Activated CD4-positive, alpha-beta T cell treated with anti-CD3 and anti-CD28 coated beads, Interleukin-10, Interleukin-2, amounts not matched to agents 100 ng/mL and 50 ng/mL, durations not matched to agents 16 hours and 8 hours (primary cell): ENCODE data around the gene SDK1.

ENCODE experiments used
- DNase-seq: peaks from one replicate; pipeline ENCODE4 v3.0.0-alpha.2; 2020

Gene SDK1

DNA sequence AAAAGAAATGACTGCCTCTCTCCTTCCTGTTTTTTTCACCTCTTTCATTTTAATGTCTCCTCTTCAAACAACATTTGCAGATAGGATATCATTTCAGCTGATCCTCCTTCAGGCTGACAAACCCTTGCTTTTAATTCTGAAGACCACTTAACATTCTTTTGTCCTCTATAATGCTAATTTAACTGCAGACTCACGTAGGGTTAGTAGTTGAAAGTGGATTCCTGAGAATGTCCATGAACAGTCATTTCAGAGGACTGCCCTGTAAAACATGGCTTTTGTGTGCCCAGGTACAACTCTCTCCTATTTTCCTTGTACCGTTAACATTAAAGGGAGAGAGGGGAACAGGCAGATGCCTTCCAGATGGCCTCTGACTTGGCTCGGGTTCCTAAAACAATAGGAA is 524.4 kb downstream of the SDK1 start:
- DNase-seq, result no peak

DNA sequence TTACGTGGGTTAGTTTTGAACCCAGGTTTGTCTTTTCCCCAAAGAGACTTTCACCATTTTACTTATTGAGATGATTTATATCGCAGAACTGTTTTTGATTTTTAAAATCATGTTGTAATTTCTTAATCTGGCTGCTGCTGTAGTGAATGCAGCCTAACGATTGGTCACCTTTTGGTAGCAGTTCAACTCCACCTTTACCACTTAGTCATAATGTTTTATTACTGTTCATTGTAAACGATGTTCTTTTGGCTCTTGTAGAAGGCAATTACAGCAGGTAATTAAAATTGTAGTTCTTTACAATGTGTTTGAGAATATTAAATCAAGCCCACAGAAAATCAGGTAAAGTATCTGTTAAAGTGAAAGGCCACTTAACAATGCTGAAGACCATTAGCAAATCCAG is 531.1 kb downstream of the SDK1 start:
- no peak for DNase-seq

DNA sequence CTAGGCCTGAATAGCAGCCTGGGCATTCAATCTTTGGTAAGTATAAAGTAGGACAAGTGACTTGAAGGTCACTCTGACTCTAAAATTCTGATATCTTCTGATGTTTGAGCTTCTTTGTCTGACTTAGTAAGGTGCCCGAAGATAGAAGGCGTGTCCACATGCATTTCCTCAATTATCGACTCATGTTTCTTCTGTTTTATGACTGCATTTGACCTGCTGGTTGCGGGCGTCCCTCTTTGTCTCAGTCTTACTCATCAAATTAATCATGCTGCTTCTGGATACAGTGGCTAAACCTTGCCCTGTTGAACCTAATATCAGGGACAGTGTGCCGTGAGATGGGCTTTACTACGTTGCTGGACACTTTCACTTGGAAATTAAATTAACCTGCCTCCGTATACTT is 534.1 kb downstream of the SDK1 start:
- no peak for DNase-seq

DNA sequence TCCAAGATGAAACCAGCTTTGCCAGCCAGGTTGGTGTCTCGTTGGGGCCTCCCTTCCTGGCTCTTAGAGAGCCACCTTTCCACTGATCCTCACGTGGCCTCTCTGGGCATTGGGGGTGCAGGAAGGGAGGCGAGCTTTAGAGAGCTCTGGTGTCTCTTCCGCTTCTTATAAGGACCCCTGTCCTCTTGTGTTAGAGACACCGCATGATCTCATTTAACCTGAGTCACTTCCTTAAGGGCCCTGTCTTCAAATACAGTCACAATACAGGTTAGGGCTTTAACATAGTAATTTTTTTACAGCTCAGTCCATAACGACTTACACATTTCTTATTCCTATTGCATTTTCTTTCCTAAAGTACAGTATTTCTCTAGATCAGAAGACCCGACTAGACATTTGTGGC is 535.8 kb downstream of the SDK1 start:
- DNase-seq, result no peak

DNA sequence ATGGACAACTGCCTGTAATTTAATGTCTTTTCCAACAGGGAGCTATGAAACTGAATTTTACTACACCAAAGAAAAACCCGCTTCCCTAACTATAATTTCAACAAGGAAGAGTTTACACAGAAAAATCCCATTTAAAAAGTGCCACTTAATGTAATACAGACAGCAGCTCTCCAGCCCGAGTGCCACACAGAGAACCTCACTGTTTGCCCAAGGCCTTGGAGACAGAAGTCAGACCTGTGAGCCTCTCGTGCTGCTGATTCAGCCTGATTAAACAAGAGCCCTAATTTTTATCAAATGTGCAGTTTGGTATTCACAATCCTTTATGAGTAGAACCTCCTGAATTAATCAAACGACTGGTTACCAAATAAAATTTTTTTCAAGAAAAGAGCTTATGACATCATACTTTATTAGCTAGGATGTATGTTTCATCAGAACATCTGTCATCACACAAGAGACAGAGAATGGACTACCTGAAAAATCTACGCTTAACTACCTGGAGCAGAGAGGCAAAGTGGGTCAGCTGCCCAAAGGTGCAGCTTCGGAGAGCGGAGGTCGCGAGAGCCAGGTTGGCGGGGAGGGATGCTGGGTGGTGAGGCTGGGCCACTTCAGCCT is 543.6 kb downstream of the SDK1 start:
- no peak for DNase-seq

DNA sequence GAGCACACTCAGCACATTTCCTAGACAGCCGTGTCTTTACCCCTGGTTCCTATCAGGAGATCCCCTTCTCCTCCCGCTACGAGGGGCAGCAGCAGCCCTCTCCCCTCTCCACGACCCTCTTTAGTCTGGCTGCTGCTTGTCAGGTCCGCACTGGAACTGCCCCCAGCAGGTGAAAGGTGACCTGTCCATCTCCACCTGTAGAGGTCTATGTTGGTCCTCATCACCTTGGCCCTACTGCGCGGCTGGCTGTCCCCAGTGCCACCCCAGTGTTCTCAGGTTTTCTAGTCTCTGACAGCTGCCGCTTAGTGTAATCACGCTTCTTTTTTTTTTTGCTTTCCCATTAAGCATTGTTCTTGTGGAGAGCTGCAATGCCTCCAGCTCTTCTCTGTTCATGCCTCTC is 545.7 kb downstream of the SDK1 start:
- no peak for DNase-seq

DNA sequence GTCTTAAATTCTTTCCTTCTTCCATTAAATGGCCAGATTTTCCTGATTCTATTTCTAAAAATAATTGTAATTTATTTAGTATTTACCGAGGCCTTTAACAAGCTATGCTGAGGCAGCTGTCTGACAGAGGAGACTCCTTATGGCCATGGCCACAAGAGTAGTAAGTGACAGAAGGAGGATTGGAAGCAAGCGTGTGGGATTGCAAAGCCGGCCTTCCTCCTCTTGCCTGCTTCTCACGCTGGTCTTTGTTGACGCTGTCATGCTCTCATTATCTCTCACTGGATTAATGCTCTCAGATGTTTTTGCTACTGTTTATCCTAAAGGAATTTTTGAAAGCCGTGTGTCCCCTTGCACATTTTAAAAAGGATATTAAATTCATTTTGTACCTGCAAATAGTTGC is 546.3 kb downstream of the SDK1 start:
- DNase-seq, result no peak

DNA sequence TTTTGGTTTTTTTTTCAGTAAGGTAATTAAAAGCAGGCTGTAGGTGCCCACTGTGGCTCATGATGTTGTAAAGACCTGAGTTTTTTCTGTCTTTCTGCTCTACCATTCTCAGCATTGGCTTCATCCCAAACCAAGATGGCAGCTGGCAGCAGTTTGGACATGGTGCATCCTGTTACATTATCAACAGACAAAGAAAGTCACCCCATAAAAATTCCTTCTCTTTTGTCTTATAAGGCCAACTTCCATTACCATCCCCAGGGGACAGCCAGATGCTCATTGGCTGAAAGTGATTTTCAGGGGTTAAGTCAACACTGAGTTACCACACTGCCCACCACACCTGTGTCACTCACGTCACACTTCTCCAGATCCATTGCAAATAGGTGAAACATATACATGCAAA is 558.4 kb downstream of the SDK1 start:
- no peak for DNase-seq

DNA sequence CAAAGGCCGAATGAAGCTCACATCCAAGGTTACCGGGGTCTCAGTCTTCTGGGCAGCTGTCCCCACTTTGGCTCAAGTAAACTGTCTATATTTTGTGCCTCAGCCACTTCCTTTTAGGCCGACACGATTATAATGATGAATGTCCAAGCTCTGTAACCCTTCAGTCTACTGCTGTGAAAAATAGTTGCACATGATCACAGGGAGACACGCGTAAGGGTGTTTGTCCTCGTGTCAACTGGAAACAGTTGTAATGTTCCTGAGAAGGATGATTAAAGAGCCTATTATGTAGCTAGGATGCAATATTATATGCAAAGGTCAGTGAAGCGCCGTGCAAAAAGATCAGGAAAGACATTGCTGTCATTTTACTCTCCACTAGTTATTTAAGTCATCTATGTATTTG is 559.9 kb downstream of the SDK1 start:
- DNase-seq, result no peak

DNA sequence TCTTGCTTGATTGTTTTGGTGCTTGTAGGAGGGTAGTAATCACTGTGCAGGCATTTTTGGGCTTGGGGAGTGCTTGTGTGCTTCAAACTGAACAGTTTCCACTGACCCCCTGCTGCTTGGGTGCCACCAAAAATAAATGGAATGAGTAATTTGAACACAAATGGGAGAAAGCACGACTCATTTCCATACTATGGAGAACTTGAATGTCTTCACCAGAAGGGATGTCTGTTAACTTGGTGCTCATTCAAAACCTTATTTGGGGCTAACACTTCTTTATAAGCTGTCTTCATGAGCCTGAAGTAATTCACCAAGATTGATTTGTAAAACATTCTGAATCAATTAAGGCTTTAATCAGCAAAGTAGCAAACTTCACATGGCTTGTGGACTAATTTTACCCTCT is 560.3 kb downstream of the SDK1 start:
- DNase-seq, result peak; percentile 1

DNA sequence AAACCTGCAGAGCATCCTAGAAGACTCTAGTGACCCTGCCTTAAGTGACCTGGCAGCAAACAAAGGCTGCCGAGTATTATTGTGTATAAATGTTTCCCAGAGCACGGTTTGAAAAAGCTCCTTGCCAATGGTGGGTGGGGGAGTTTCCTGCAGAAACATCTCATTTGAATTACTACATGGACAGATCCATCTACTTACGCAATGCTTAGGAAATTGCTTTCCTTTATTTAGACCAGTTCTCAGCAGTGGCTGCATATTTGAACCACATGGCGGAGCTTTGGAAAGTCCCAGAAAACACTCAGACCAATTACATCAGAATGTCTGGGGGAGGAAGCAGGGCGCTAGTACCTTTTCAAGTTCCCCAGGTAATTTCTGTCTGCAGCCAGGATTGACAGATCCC is 560.9 kb downstream of the SDK1 start:
- DNase-seq, result no peak

DNA sequence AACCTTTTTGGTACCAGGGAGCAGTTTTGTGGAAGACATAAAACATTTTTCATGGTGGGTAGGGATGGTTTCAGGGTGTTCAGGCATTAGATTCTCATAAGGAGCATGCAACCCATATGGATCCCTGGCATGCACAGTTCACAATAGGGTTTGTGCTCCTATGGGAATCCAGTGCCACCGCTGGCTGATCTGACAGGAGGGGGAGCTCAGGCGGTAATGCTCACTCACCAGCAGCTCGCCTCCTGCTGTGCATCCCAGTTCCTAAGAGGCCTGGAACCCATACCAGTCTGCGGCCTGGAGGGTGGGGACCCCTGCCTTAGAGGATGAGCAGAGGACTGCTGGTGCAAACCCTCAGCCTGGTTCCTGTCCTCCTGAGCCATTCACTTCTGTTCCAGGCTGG is 561.7 kb downstream of the SDK1 start:
- DNase-seq, result no peak

DNA sequence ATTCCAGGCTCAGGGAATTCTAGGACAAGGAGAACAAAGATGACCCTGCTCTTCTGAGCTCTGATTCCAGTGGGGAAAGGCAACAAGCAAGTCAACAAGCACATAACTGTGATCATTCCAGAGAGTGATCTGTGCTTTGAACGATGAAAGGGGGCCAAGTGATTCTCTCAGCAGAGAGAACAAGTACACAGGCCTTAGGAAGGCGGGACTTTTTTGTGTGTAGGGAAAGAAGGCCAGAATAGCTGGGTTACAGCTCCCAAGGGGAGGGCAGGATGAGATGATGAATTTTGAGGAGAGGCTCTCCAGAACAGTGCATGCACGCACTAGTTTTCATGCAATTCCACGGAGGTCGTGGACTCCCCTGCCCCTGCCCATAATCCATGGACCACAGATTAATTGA is 565.2 kb downstream of the SDK1 start:
- DNase-seq, result no peak

DNA sequence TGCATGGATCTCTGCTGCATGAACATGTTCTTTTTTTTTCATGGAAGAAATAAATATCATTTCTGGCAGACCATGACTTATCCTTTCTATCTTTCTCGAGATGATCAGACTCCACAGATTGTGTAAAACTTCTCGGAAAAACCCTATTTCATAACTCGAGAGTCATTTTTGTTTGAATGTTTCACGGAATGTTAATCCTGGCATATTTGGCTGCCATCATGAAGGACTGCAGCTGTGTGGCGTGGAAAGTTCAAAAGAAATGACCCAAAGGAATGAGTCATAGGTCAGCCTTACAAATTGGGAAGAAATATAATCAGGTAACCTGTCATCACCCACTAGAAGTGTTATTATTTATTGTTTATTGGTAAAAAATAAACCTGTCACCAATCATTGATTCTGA is 566.8 kb downstream of the SDK1 start:
- DNase-seq, result no peak

DNA sequence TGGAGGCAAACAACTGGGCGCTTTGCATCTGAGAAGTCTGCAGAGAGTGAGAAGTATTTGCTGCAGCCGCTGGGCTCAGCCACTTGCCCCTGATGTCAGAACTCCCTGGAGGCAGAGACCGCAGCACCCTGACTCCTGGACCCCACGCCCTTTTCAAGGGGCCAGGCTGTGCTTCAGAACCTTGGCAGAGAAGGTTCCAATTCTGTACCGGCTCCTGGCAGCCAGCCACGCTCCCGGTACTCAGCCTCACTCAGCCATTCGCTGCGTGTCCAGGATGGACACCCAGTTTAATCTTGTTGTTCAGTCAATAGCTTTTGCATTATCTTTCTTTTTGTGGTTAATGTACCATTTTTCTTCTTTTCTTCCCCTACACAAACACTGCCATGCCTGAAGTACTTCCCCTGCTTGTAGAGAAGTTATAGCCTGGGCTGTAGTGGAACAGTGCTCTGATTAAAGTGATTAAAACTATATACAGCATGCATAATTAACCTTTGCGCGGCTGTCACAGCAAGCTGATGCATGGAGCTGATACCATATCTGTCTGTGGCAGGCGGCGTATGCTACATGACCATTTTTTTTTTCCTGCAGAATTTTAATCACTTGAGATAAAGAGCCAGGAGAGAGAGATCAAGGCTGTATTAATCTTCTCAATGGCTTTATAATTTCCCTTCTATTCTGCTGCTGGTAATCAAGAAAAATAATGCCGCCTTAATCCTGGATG is 578.5 kb downstream of the SDK1 start:
- no peak for DNase-seq

DNA sequence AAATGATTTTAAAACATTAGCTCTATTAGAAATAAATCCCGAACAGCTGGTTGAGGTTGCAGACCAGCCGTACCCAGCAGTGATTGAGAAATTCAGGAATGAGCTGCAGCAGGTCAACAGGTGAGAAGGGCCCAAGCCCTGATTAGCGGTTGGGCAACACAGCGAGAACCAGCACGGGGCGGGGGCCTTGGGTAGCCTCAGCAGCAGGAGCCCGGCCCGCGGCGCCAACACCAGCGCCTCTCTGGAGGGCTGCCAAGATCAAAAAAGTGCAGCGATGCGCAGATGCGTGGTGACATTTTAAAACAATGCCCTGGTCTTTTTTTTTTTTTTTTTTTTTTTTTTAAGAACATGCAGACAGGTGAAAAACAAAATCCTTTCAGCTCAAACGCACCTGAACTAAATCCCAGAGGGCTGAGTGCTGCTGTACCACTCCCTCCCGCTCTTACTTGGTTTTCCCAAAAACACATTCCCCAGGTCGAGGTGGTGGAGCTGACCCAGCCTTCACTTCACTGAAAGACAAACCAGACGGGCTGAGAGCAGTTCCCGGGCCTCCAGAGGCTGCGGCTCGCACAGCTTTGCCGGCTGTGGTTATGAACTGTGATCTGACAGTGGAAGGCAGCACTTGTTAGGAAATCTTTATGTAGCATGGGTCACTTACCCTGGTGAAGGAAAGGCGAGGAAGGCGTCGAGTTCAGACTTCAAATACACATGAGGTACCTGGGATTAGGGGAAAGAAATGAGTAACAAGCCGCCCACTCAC is 579.4 kb downstream of the SDK1 start:
- no peak for DNase-seq

DNA sequence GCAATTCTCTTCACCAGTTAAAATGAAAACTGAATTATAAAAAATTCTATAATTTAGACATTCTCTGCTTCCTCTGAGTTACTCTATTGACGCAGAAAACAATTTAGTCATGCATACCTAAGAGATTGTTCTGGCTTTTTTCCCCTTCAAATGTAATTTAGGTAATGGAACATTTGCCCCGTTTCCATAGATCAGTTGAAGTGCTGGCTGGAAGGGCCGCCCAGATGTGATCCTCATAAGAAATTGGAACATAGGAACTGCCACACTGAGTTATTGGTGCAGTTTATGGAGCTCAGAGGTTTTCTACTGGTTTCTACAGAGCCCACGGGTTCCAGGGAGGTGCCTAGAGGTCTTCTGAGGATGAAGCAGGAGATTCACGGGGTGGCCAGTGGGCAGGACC is 581.7 kb downstream of the SDK1 start:
- no peak for DNase-seq

DNA sequence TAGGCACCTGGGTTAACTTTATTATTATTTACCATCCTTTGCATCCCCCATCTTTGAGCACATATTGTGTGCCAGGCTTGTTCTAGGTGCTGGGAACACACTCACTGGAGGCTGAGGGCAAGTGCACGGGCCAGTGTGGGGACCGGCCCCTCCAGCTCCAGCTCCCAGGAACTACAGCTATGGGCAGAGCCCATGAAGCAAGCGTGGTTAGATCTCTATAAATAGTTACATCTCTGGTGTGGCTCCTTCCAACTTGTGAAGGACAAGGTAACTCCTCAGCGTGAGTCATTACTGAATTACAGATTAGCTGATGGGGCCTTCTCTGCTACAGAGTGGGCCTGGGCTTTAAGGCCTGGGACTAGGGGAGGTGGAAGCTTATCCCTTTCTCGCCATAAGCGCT is 583.5 kb downstream of the SDK1 start:
- no peak for DNase-seq

DNA sequence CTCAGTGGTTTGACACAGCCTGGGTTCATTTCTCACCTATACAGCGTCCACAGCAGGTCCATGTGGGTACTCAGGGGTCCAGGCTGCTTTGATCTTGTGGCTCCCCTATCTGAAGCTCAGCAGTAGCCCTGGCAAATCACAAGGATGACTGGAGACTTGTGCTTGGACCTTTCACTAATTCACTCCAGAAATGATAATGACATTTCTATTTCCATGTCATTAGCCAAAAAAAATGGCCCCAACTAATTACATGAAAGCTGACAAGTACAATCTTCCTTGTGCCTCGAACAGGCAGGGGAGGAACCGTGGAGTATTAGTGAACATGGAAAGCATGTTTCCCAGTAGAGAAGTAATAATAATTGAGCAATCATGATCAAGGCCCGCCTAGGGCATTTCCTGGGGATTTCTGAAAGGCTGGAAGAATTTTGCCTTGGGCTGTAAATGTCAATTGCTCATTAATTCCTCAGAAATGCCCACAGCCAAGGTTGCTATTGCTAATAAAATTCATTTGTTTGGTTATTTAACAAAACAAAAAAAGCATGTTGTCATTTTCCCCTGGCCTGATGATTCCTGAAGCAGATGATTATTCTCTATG is 586.1 kb downstream of the SDK1 start:
- DNase-seq, result no peak

DNA sequence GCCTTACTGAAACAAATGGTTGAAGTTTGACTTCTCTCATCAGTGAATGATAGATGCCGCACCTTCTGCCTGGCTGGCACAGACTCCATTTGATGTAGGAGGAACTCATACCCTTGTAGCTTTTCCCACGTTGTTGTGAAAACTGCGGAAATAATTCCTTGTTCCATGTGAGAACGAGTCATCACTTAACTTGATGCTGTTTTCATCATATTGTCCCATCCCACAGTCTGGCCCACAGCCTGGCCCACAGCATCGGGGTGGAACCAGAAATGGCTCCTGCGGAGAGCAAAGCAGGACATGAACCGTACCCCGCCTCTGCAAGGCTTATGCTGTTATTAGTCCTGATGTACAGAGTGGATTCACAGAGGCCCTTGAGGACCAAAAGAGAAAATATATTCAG is 587.0 kb downstream of the SDK1 start:
- DNase-seq, result no peak

DNA sequence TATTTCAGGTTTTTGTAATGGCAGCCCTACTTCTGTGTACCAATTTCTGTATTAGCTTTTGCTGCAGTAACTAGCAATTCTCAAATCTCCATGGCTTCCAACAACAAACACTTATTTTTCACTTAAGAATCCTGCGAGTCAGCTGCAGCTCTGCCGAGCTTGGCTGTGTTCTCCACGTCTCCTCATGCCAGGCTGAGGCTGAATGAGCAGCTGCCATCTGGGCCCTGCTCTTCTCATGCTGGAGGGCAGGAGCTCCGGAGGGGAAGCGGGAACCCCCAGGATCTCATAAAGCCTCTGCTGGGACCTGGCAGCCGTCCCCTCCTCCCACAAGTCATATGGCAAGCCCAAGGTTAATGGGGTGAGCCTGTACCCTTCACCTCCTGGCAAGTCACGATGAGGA is 591.1 kb downstream of the SDK1 start:
- DNase-seq, result no peak

DNA sequence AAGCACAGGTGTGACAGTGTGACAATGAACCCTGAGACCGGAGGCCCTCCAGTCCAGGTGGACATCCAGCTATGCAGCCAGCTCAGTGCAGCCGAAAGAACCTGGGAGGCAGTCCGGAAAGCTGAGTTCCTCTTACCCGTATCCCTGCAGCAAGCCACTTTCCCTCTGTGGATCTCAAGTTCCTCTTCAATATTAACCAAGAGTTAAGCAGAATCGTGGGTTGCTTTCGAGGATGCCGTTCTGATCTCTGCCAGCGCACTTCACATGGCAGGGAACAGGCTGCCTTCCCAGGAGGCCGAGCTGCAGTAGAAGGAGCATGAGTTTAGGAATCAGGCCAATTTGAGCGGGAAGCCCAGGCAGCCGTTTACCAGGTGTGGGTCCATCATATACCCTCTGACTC is 591.6 kb downstream of the SDK1 start:
- no peak for DNase-seq

DNA sequence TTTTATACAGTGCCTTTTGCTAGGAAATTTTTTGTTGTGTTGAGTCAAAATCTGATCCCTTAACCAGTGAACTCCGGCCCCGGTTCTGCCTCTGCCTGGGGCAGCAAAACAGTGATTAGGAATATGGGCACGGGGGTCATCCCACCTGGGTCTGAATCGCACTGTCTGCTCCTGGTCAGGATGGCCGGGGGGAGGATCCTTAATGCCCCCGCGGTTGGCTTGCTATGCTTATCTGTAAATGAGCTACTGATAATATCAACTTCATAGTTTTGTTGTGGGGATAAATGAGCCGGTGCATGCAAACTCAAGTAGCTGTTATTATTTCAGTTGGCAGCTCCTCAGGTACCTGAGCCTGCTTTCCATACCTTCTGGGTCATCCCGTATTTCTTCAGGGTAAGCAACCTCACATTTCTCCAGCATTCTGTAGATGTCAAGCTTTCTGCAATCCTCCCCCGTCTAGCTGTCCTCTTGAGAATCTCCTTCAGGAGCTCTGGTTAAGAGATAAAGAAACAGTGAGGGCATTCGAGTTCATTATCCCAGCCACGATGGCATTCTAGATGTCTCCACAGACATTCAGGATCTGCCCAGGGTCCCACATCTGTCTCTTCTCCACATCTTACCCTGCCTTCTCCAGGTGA is 592.2 kb downstream of the SDK1 start:
- DNase-seq, result no peak

DNA sequence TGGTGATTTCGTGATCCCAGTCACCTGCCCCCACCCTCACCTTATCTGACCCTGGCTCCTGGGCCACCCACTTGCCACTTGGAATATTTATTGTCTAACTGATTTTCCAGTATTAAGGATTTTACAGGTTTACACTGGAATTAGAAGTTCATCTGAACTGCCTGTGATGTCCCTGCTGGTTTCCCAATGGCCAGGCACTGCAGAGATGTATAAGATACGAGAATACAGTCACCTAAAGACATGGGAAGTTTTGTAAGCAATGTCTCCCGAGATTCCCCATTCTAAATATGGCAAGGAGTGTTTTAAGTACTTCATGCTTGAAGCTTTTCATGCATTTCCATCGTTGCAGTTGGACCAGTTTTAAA is 592.7 kb downstream of the SDK1 start:
- no peak for DNase-seq
